ENCODE measurements around the gene SGMS1. TPM values are rescaled to one million over a fixed set of nuclear protein-coding genes. Genes with fewer than 3 reads are reported as not detected.

Gene SGMS1
- total and polyA plus RNA-seq, 7 donors, result 3.5 to 81.3 (median 55.7) TPM

GRCh38 chr10:50501924-50502452 is 121.8 kb downstream of the SGMS1 start:
- H3K36me3 ChIP-seq, result no peaks in the 10 kb centered on the region
- H3K9me3 ChIP-seq, result no peaks in the 10 kb centered on the region
- 54 to 75% methylated on average over 1 of the region's 1 CpG for WGBS, 2 donors
- no peak for DNase-seq
- TF ChIP-seq POLR2AphosphoS5 (IDR thresholded peaks at IDR 0.05) (no peak), EP300 (IDR thresholded peaks at IDR 0.05) (no peak), POLR2A (IDR thresholded peaks at IDR 0.05) (no peak), CTCF (IDR thresholded peaks at IDR 0.05) (no peak)
- no peak overlapping the region for H3K27ac ChIP-seq
- no peaks in the 10 kb centered on the region for H3K27me3 ChIP-seq
- intact Hi-C loops (cut with DNase I), result no loop called here
- peaks cover 0 to 23% (median 16%) of the 10 kb centered on the region in 4 donors for H3K4me1 ChIP-seq
- H3K4me3 ChIP-seq, result no peak overlapping the region

- TF ChIP-seq EP300 (IDR thresholded peaks at IDR 0.05) (no peak), POLR2AphosphoS5 (IDR thresholded peaks at IDR 0.05) (no peak), POLR2A (IDR thresholded peaks at IDR 0.05) (no peak), CTCF (IDR thresholded peaks at IDR 0.05) (no peak)
- no peaks in the 10 kb centered on the region for H3K27me3 ChIP-seq
- DNase-seq, result no peak
- no peaks in the 10 kb centered on the region for H3K9me3 ChIP-seq
- H3K36me3 ChIP-seq, result no peaks in the 10 kb centered on the region
- H3K4me3 ChIP-seq, result no peak overlapping the region
- intact Hi-C loops (cut with DNase I), result no loop called here
- peaks cover 0 to 27% (median 17%) of the 10 kb centered on the region in 4 donors for H3K4me1 ChIP-seq
- WGBS, 2 donors, result 86 to 87% methylated on average over 2 of the region's 2 CpGs
- H3K27ac ChIP-seq, result no peak overlapping the region
Measured at GRCh38 chr10:50501478-50501877, 122.3 kb downstream of the SGMS1 start.

GRCh38 chr10:50498465-50498864 is 125.3 kb downstream of the SGMS1 start:
- H3K4me3 ChIP-seq, result no peak overlapping the region
- H3K36me3 ChIP-seq, result no peaks in the 10 kb centered on the region
- H3K9me3 ChIP-seq, result no peaks in the 10 kb centered on the region
- TF ChIP-seq EP300 (IDR thresholded peaks at IDR 0.05), result no peak
- no peak for TF ChIP-seq CTCF (IDR thresholded peaks at IDR 0.05)
- TF ChIP-seq POLR2A (IDR thresholded peaks at IDR 0.05), result no peak
- no peak for TF ChIP-seq POLR2AphosphoS5 (IDR thresholded peaks at IDR 0.05)
- DNase-seq, result no peak
- peaks cover 0 to 34% (median 17%) of the 10 kb centered on the region in 4 donors for H3K4me1 ChIP-seq
- H3K27me3 ChIP-seq, result no peaks in the 10 kb centered on the region
- peak overlapping the region in 3 of 4 donors; percentile 49 to 71 (median 66) for H3K27ac ChIP-seq
- intact Hi-C loops (cut with DNase I), result no loop called here
- WGBS, 2 donors, result 96 to 100% methylated on average over 1 of the region's 1 CpG

- Histone ChIP-seq H3K4me3 (no peak overlapping the region), H3K27ac (peak overlapping the region in 3 of 4 donors; percentile 49 to 71 (median 66)), H3K9me3 (no peaks in the 10 kb centered on the region), H3K36me3 (no peaks in the 10 kb centered on the region), H3K4me1 (peaks cover 0 to 34% (median 17%) of the 10 kb centered on the region in 4 donors), H3K27me3 (no peaks in the 10 kb centered on the region)
- TF ChIP-seq POLR2AphosphoS5 (IDR thresholded peaks at IDR 0.05) (no peak), POLR2A (IDR thresholded peaks at IDR 0.05) (no peak), CTCF (IDR thresholded peaks at IDR 0.05) (no peak), EP300 (IDR thresholded peaks at IDR 0.05) (no peak)
- DNase-seq, result no peak
- intact Hi-C loops (cut with DNase I), result no loop called here
Measured at GRCh38 chr10:50497758-50498157, 126.0 kb downstream of the SGMS1 start.

GRCh38 chr10:50496228-50496627 is 127.5 kb downstream of the SGMS1 start:
- TF ChIP-seq EP300 (IDR thresholded peaks at IDR 0.05) (no peak), CTCF (IDR thresholded peaks at IDR 0.05) (no peak), POLR2AphosphoS5 (IDR thresholded peaks at IDR 0.05) (no peak), POLR2A (IDR thresholded peaks at IDR 0.05) (no peak)
- 85 to 91% methylated on average over 2 of the region's 2 CpGs for WGBS, 2 donors

More at GRCh38 chr10:50496228-50496627, 127.5 kb downstream of the SGMS1 start:
- Histone ChIP-seq H3K27ac (no peak overlapping the region), H3K36me3 (no peaks in the 10 kb centered on the region), H3K4me1 (peaks cover 0 to 22% (median 14%) of the 10 kb centered on the region in 4 donors), H3K4me3 (no peak overlapping the region), H3K27me3 (no peaks in the 10 kb centered on the region), H3K9me3 (no peaks in the 10 kb centered on the region)
- no peak for DNase-seq
- intact Hi-C loops (cut with DNase I), result no loop called here
